GM08714 (cell line): Measurements from ENCODE around the gene TNFSF13B.

Experiments
- H3K4me3 ChIP-seq: fragments of 200-500 bp; sonication (Bioruptor generic); 2 replicates; pipeline ENCODE4 v1.5.1; 2014; ENCODE audit warnings: mild to moderate bottlenecking, low read length, inconsistent platforms
- ZNF274 ChIP-seq: IDR thresholded peaks from 2 replicates; pipeline ENCODE4 v1.6.1; 2012; ENCODE audit warnings: mild to moderate bottlenecking, low read depth, low read length

The TNFSF13B gene

DNA sequence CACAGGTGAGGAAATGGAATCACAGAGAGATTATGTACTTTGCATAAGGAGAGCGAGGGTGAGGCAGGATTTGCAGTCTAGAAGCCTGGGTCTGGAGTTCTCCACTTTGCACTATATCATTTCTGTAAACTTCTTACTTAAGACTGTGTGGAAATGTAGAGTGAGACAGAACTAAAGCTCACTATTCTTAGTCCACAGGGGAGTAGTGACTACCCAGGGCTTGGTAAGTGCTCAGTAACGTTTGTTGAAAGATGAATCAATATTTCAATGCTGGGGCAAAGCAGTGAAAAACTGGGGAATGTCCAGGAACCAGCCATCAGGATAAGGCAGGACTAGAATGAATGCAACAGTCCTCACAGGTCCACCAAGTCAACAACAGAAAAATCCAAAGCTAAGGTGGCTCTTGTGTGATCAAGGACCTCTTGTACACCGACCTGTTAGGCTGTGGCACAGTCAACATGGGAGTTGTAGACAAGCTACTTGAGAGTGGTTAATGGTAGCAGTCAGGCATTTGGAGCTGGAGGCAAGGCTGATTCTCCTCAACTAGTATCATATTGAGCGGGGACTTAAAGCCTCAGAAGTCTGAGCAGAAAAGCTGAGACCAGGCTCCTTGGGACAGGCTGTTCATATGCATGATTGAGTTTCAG is 929 bp upstream of the TNFSF13B start:
- H3K4me3 ChIP-seq: no peak overlapping the region
- no peak for TF ChIP-seq ZNF274

DNA sequence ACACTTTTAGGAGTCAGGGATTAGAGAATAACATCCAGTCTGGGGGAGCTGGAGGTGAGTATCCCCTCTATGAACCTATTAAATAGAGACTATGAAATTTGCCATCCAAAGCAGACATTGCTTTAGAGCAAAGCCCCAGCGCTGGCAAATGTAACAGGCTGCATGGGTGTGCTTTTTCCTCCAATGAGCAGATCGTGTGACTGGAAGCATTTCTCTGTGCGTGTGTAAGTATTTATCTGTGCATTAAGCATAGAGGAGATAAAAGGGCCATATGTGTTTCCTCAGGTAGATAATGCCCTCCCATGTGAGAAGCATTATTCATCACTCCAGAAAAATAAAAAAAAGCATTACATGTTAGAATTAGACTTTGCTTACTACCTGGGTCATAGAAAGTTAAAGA is 924 bp downstream of the TNFSF13B start:
- H3K4me3 ChIP-seq: peak overlapping the region; percentile 83
- TF ChIP-seq ZNF274: no peak

DNA sequence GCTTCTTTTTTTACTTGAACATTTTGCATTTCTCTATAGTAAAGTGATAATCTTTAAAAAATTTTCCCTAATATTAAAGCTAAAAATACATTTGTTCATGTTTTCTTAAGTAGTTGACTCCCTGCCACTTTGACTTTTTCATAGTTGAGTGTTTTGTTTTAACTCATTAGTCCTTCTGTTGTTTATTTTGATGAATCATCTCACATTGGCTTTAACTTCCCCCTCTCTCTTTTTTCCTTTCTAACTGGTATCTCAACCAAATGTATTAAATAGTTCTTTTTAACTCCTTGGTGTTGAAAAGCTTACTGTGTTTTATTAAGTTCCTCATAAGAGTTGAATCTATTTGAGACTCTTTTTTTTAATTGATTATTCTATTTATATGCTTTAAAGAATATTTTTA is 2.8 kb downstream of the TNFSF13B start:
- TF ChIP-seq ZNF274: no peak
- no peak overlapping the region for H3K4me3 ChIP-seq

DNA sequence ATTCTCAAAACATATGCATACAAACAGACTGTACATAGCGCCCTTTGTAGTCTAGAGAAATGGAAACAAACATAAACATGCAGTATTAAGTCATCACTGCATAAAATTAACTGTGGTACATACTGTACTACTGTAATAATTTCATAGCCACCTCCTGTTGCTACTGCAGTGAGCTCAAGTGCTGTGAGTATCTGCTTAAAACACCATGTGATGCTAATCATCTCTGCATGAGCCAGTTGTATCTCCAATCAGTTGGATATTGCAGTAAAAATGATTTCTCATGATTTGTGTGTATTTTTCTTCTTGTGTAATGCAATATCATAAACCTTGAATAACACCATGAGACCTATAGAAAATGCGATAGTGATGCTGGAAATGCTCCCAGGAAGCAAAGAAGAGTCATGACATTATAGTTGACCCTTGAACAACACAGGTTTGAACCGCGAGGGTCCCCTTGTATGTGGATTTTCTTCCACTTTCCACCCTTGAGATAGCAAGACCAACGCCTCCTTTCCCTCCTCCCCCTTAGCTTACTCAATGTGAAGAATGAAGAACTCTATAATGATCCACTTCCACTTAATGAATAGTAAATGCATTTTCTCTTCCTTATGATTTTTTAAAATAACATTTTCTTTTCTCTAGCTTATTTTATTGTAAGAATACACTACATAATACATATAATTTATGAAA is 4.1 kb downstream of the TNFSF13B start:
- no peak overlapping the region for H3K4me3 ChIP-seq
- TF ChIP-seq ZNF274: no peak

DNA sequence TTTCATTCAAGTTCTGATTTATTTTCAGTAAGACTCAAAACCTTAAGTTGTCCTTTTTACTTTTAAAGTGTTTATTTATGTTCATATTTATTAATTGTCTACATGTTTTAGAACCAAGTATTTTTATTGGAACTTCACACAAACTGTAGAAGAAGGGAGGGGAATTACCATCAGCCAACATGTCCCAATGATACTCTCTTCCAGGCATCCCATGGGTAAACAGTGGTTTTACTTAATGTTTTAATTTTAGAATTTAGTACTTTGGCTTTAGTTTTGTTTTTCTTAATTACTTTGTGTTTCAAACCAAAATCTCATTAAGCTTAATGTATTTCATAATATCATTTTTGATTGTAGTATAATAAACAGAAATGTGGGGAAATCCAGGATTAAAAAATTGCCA is 5.2 kb downstream of the TNFSF13B start:
- H3K4me3 ChIP-seq: no peak overlapping the region
- no peak for TF ChIP-seq ZNF274

DNA sequence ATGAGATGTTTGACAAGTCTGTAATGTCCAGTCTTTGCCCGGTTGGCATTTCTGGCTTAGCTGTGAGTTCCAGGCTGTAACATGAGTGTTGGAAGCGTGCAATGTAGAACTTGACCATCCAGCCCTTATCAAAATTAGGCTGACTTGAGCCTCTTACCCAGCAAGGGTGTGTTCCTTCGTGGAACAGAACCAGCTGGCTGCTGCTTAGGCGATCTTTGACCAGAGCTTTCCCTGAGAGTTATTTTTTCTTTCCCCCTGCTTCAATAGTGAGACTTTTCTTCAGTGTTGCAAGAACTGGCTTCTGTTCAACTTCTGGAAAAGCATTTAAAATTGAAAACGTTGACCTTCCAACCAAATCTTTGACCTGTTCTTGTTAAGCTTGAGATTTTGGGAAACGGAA is 6.5 kb downstream of the TNFSF13B start:
- no peak for TF ChIP-seq ZNF274
- no peak overlapping the region for H3K4me3 ChIP-seq

DNA sequence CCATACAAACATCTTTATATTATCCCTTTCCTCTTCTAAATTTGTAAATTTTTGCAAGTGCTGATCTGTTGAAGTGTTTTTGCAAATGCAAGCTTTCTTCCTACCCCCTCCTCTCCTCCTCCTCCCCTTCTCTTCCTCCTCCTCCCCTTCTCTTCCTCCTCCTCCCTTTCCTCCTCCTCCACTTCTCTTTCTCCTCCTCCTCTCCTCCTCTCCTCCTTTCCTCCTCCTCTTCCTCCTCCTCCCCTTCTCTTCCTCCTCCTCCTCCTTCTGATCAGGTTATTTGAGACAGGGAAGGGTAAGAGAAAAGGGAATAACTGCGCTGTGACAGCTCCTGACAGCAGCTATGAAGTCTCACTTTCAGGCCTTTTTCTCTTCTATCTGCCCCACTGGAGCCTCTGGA is 8.9 kb downstream of the TNFSF13B start:
- H3K4me3 ChIP-seq: no peak overlapping the region
- no peak for TF ChIP-seq ZNF274

DNA sequence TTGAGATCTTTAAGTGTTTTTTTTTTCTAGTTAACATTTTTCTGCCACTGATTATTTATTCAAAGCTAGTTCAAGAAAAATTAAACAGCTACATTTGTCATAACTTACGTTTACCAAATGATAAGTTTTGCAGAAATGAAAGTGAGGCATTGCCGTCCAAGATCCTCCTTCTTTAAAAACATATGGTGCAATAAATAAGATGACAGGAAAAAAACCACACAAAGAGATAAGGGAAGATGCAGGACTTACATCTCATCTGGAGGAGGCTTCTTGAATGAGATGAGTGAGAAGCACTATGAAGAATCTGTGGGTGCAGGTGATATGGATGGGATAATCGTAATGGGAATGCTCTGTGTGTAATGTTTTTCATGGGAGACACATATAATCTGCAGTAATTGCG is 12.4 kb downstream of the TNFSF13B start:
- TF ChIP-seq ZNF274: no peak
- H3K4me3 ChIP-seq: no peak overlapping the region

DNA sequence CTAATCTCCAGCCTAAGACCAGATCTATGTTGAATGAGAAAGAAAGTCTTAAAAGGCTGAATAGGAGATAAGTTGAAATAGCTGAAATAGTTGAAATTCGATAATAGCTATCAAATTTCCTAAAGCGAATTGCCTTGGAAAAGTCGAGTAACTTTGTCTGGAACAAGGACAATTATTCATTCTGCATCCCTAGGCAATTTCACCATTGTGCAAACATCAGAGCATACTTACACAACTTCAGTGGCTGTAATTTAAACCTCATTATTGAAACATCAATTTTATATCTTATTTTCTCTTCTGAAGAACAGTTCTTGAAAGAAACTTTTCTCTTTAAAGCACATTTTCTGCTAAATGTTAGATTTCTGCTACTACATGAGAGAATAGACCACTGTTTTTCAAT is 13.6 kb downstream of the TNFSF13B start:
- no peak for TF ChIP-seq ZNF274
- no peak overlapping the region for H3K4me3 ChIP-seq

DNA sequence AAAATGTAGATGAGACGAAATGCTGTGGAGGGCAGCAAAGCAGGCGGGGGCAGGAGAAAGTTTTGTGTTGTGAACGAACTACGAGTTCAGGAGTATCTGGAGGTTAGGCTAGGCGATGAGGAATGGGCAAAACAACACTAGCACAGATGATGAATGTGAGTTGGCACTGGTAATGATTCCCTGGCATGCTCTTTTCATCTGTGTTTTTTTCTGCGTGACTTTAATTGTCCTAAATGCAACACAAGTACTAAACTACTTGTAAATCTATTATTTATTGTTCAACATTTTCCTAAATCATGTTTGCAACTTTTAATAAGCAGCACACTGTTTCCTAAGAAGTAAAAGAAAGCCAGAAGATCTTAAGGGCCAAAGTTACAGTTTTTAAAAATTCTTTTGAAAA is 19.2 kb downstream of the TNFSF13B start:
- TF ChIP-seq ZNF274: no peak
- no peak overlapping the region for H3K4me3 ChIP-seq

DNA sequence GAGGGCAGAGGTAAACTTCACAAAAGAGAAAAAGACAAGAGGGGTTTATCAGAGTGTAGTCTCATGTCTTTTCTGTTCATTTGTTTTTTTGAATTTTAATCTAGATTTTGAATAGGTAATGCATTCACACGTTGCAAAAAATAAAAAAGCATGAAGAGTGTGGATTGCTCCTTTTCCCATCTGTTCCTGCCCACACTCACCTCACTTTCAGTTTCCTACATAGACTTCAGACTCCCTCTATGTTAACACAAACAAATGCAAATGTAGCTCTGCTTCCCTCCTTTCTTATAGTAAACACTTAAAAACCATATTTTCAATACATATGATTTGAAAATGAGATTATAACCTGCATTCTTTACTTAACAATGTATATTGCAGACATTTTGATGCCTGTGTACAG is 20.3 kb downstream of the TNFSF13B start:
- no peak for TF ChIP-seq ZNF274
- H3K4me3 ChIP-seq: no peak overlapping the region

DNA sequence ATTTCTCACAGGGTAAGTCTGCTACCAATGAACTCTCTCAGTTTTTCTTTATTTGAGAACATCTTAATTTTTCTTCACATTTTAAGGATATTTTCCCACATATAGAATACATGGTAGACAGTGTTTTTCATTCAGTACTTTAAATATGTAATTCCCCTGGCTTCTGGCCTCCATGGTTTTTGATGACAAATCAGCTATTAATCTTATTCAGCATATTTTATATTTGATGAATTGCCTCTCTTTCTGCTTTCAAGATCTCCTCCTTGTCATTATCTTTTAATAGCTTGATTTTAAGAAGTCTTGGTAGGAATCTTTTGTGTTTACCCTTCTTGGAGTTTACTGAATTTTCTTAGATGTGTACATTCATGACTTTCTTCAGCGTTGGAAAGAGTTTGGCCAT is 27.6 kb downstream of the TNFSF13B start:
- no peak for TF ChIP-seq ZNF274
- no peak overlapping the region for H3K4me3 ChIP-seq

DNA sequence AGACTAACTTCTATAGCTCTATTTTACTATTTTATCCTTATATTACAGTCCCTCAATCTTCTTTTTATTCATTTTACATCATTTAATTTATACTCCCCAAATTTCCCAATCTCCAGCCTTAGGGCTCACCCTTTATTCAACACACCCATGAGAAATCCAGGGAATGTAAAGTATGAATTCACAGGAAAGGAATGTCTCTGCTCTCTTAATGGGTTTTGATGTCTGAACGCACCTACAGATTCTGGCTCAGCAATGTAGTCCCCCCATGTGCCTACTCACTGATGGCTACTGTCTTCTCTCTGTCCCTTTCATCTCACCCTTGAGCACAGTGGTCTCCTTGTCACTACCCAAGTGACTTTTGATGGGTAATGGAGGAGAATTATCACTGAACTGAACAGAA is 32.8 kb downstream of the TNFSF13B start:
- TF ChIP-seq ZNF274: no peak
- H3K4me3 ChIP-seq: no peak overlapping the region

DNA sequence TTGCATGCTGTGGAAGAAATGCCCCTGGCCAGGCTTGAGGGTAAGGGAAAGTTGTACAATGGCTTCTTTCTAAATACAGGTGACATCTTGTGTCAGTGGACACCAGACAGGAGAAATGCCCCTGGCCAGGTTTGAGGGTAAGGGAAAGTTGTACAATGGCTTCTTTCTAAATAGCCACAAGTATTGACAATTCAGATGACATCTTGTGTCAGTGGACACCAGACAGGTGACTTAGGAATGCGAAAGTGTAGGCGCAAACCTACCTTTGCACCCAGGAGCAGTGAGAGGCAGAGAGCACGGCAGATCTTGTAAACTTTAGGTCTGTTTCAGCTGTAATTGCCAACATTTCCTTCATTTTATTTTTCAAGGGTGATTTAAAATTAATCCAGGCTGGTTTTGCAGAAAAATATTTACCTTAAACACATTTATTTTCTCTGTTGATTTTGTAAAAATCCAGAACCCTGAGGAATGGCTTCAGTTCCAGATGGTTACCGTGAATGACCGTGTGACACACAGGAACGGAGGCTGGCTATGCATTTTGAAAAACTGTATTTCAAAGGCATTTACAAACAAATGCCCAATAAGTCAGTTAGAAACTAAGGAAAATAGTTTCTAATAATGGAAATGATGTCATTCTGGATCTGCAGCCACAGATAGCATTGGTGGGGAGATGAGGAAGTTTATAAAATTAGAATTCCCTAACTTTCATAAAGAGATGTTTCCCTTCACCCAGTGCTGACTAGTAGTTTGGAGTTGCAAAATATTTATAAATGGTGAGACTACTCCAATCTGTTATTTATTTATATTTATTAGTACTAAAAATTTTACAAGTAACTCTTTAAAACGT is 34.9 kb downstream of the TNFSF13B start:
- no peak for TF ChIP-seq ZNF274
- no peak overlapping the region for H3K4me3 ChIP-seq

DNA sequence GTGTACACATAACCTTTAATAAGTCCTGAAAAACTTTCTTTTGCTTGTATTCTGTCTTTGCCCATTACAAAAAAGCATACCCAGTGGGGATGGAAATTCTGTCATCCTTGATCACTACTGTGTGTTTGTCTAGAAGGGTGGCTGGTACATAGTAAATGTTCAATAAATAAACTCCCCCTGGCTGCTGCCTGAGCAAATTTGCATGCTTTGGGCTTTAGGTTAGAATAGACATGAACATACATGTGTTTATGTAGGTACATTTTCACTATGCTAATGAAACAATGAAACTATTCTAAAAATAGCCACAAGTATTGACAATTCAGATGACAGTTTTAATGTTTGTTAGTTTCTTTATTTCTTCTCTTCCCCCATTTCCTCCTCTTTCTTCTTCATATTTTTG is 36.1 kb downstream of the TNFSF13B start:
- no peak overlapping the region for H3K4me3 ChIP-seq
- TF ChIP-seq ZNF274: no peak
